AG04450 (cell line): Measurements from ENCODE around the gene MBOAT1. TPM values are rescaled to one million over a fixed set of nuclear protein-coding genes. Genes with fewer than 3 reads are reported as not detected.

ENCODE experiments used
- CTCF ChIA-PET: fragments of 300-600, 350-600 bp; formaldehyde crosslinking; extraction: SDS; loops from one replicate; lab custom pipeline; 2022; ENCODE audit warnings: antibody characterized with exemption, inconsistent platforms; lab: Charles Lee
- POLR2A ChIA-PET: fragments of 350-600 bp; formaldehyde crosslinking; extraction: SDS; loops from one replicate; lab custom pipeline; 2021; ENCODE audit warnings: antibody characterized with exemption, inconsistent platforms; lab: Yijun Ruan, JAX
- DNase-seq: peaks from one replicate; pipeline ENCODE4 v3.0.0-alpha.2; 2011; ENCODE audit warnings: low read depth, low spot score
- H3K27ac ChIP-seq: one replicate; pipeline ENCODE4 v1.5.1; 2012; ENCODE audit warnings: low read depth, low read length, control low read depth
- H3K27me3 ChIP-seq: one replicate; pipeline ENCODE4 v1.6.0; 2012; ENCODE audit warnings: low read length; ENCODE audit not compliant: control insufficient read depth, insufficient read depth
- H3K4me3 ChIP-seq: 2 replicates; pipeline ENCODE4 v1.5.1; 2011; ENCODE audit warnings: mild to moderate bottlenecking, low read depth, low read length, control low read depth
- H3K9me3 ChIP-seq: 2 replicates; pipeline ENCODE4 v1.5.1; 2012; ENCODE audit warnings: low read length; ENCODE audit not compliant: control insufficient read depth, insufficient read depth
- CTCF ChIP-seq: IDR thresholded peaks from 2 replicates; pipeline ENCODE4 v1.5.1; 2011; ENCODE audit warnings: low read depth, low read length, control low read depth, inconsistent platforms
- polyA plus RNA-seq: library from polyadenylated mRNA; depleted of rRNA; stranded (reverse); fragments of >200 nt; gene quantifications from 2 replicates; pipeline ENCODE4 v1.2.3, GENCODE V29; 2011

MBOAT1 gene
- polyA plus RNA-seq, 1 experiment, result 2.1 TPM

- POLR2A ChIA-PET, result no interaction called here
- Histone ChIP-seq H3K9me3 (no peaks in the 10 kb centered on the region), H3K27ac (no peak overlapping the region), H3K4me3 (no peak overlapping the region), H3K27me3 (no peaks in the 10 kb centered on the region)
- DNase-seq, result no peak
- CTCF ChIA-PET, result interaction anchor here (0.6 to 2.3 kb wide), 3 partner anchors 75 to 604 kb away, joined by 4 to 10 read pairs (median 8); no protein-coding TSS in a partner anchor
- TF ChIP-seq CTCF, result no peak
Measured at GRCh38 chr6:20200761-20201630, 11.3 kb downstream of the MBOAT1 start.

GRCh38 chr6:20198775-20199174, 13.5 kb downstream of the MBOAT1 start:
- ChIA-PET CTCF (no interaction called here), POLR2A (no interaction called here)
- DNase-seq, result no peak
- H3K27me3 ChIP-seq, result no peaks in the 10 kb centered on the region
- H3K9me3 ChIP-seq, result no peaks in the 10 kb centered on the region
- TF ChIP-seq CTCF, result no peak
- no peak overlapping the region for H3K4me3 ChIP-seq
- H3K27ac ChIP-seq, result no peak overlapping the region

GRCh38 chr6:20198156-20198774, 14.0 kb downstream of the MBOAT1 start:
- DNase-seq, result no peak
- Histone ChIP-seq H3K27ac (no peak overlapping the region), H3K9me3 (no peaks in the 10 kb centered on the region), H3K4me3 (no peak overlapping the region), H3K27me3 (no peaks in the 10 kb centered on the region)
- TF ChIP-seq CTCF, result no peak
- ChIA-PET POLR2A (no interaction called here), CTCF (no interaction called here)

- TF ChIP-seq CTCF, result no peak
- Histone ChIP-seq H3K27ac (no peak overlapping the region), H3K4me3 (no peak overlapping the region), H3K9me3 (no peaks in the 10 kb centered on the region), H3K27me3 (no peaks in the 10 kb centered on the region)
- POLR2A ChIA-PET, result no interaction called here
- CTCF ChIA-PET, result no interaction called here
- no peak for DNase-seq
Measured at GRCh38 chr6:20197251-20197650, 15.0 kb downstream of the MBOAT1 start.

- Histone ChIP-seq H3K9me3 (no peaks in the 10 kb centered on the region), H3K27ac (no peak overlapping the region), H3K4me3 (no peak overlapping the region), H3K27me3 (no peaks in the 10 kb centered on the region)
- ChIA-PET POLR2A (no interaction called here), CTCF (no interaction called here)
- no peak for TF ChIP-seq CTCF
- DNase-seq, result no peak
Measured at GRCh38 chr6:20192625-20193024, 19.6 kb downstream of the MBOAT1 start.
